ENCODE results near the gene ADGRG4. TPM values are rescaled to one million over a fixed set of nuclear protein-coding genes. Genes with fewer than 3 reads are reported as not detected.

The ADGRG4 gene
- total RNA-seq, 2 donors from 2014 or later = 0.14 to 0.41 TPM

DNA sequence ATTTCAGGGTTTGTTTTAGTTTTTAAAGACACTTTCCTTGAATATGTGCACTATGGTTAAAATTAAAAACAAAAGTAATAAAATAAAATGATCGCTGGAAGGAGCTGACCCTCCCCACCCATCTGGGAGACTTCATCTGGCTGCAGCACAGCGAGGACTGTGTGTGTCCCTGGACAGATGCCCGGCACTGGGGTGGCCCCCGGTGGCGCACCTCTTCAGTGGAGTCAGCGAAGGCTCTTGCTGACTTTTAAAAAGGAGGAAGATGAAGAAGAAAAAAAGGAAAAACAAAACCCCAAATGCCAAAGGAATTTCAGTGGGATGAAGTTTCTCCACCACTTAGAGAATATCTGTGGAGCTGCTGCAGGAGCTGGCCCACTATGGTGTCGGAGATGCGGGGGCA, 5.4 kb upstream of the ADGRG4 start:
- no peak for ATAC-seq (ENCODE audit: insufficient number of reproducible peaks, low FRiP score, low read depth)

DNA sequence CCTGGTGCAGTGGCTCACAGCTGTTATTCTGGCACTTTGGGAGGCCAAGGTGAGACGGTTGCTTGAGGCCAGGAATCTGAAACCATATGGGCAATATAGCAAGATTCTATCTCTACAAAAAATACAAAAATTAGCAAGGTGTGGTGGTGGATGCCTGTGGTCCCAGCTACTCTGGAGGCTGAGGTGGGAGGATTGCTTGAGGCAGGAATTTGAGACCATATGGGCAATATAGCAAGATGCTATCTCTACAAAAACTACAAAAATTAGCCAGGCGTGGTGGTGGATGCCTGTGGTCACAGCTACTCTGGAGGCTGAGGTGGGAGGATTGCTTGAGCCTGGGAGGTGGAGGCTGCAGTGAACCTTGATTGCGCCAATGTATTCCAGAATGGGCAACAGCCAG, 2.3 kb downstream of the ADGRG4 start:
- no peak overlapping the region for H3K4me3 ChIP-seq
- no peaks in the 10 kb centered on the region for H3K27me3 ChIP-seq (replicated peaks; ENCODE audit: insufficient read depth)
- TF ChIP-seq, protein P1, sequence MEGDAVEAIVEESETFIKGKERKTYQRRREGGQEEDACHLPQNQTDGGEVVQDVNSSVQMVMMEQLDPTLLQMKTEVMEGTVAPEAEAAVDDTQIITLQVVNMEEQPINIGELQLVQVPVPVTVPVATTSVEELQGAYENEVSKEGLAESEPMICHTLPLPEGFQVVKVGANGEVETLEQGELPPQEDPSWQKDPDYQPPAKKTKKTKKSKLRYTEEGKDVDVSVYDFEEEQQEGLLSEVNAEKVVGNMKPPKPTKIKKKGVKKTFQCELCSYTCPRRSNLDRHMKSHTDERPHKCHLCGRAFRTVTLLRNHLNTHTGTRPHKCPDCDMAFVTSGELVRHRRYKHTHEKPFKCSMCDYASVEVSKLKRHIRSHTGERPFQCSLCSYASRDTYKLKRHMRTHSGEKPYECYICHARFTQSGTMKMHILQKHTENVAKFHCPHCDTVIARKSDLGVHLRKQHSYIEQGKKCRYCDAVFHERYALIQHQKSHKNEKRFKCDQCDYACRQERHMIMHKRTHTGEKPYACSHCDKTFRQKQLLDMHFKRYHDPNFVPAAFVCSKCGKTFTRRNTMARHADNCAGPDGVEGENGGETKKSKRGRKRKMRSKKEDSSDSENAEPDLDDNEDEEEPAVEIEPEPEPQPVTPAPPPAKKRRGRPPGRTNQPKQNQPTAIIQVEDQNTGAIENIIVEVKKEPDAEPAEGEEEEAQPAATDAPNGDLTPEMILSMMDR (IDR thresholded peaks at IDR 0.05) = no peak
- no peaks in the 10 kb centered on the region for H3K4me1 ChIP-seq (ENCODE audit: control insufficient read depth in 1 of 2, low read depth in 2 of 2)
- ATAC-seq (ENCODE audit: insufficient number of reproducible peaks, low FRiP score, low read depth) (no peak), DNase-seq (ENCODE audit: low spot score) (no peak)
- H3K36me3 ChIP-seq = no peaks in the 10 kb centered on the region
- no peaks in the 10 kb centered on the region for H3K9me3 ChIP-seq
- H3K27ac ChIP-seq = no peak overlapping the region

More for the DNA sequence above, 5.4 kb upstream of the ADGRG4 start:
- TF ChIP-seq, protein P1 (IDR thresholded peaks at IDR 0.05) = no peak
- Histone ChIP-seq H3K36me3 (no peaks in the 10 kb centered on the region), H3K4me1 (ENCODE audit: control insufficient read depth in 1 of 2, low read depth in 2 of 2) (no peaks in the 10 kb centered on the region), H3K9me3 (no peaks in the 10 kb centered on the region), H3K27me3 (replicated peaks; ENCODE audit: insufficient read depth) (no peaks in the 10 kb centered on the region), H3K27ac (no peak overlapping the region), H3K4me3 (no peak overlapping the region)
- no peak for DNase-seq (ENCODE audit: low spot score)

DNA sequence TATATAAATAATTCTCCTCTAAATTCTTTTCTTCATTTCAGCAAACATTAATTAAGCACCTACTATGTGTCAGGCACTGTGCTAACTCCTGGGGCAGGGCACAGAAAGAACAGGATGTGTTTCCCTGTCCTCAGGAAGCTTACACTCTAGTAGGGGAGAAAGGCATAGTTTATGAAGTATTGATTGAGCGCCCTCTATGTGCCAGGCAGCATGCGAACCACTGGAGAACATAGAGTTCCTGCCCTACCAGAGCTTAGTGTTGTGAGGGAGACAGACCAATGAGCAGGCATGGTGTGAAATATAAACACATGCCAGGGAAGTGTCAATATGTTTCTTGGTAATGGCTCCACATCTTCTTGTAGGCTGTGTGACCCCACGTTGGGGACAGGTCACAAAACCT, 3.7 kb downstream of the ADGRG4 start:
- H3K9me3 ChIP-seq = no peaks in the 10 kb centered on the region
- TF ChIP-seq, protein P1 (IDR thresholded peaks at IDR 0.05) = no peak
- no peaks in the 10 kb centered on the region for H3K27me3 ChIP-seq (replicated peaks; ENCODE audit: insufficient read depth)
- no peaks in the 10 kb centered on the region for H3K36me3 ChIP-seq
- H3K4me1 ChIP-seq (ENCODE audit: control insufficient read depth in 1 of 2, low read depth in 2 of 2) = no peaks in the 10 kb centered on the region
- DNase-seq (ENCODE audit: low spot score) (no peak), ATAC-seq (ENCODE audit: insufficient number of reproducible peaks, low FRiP score, low read depth) (no peak)
- no peak overlapping the region for H3K27ac ChIP-seq
- H3K4me3 ChIP-seq = no peak overlapping the region

DNA sequence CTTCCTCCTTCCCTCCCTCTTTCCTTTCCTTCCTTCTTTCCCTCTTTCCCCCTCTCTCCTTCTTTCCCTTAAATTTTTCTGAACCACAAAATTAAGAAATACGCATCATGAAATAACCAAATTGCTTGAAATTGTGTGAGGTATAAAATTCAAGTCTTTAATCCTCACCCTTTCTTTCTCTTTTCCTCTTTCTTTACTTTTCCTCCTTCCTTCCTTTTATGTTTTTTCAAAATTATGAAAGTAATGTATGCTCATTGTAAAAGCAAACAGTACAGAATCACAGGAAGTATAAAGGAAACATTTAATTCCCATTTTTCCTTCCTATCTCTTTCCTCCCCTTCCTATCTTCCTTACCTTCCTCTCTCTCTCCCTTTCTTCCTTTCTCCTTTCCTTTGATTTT, 5.4 kb downstream of the ADGRG4 start:
- H3K9me3 ChIP-seq = no peaks in the 10 kb centered on the region
- DNase-seq (ENCODE audit: low spot score) (no peak), ATAC-seq (ENCODE audit: insufficient number of reproducible peaks, low FRiP score, low read depth) (no peak)
- no peak overlapping the region for H3K27ac ChIP-seq
- H3K27me3 ChIP-seq (replicated peaks; ENCODE audit: insufficient read depth) = no peaks in the 10 kb centered on the region
- H3K4me1 ChIP-seq (ENCODE audit: control insufficient read depth in 1 of 2, low read depth in 2 of 2) = no peaks in the 10 kb centered on the region
- H3K4me3 ChIP-seq = no peak overlapping the region
- no peaks in the 10 kb centered on the region for H3K36me3 ChIP-seq
- TF ChIP-seq, protein P1 (IDR thresholded peaks at IDR 0.05) = no peak

DNA sequence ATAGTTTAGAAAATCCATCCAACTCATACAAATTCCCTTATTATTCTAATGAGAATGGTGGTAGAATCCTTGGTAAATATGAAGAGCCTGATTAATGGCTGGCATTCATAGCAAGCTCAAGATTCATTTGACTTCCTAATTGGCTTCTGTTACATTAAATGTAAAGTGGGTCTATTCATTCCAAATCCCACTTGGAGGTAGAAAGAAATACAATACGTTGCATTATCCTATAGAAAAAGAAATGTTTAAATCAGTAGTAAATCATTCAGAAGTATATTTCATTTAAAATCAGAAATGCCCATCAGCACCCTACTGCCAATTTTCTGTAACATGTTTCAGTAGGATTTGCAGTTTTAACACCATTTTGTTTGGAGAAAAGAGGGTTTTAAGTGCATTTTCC, 6.7 kb downstream of the ADGRG4 start:
- Histone ChIP-seq H3K4me1 (ENCODE audit: control insufficient read depth in 1 of 2, low read depth in 2 of 2) (no peaks in the 10 kb centered on the region), H3K36me3 (no peaks in the 10 kb centered on the region), H3K4me3 (no peak overlapping the region), H3K9me3 (no peaks in the 10 kb centered on the region), H3K27me3 (replicated peaks; ENCODE audit: insufficient read depth) (no peaks in the 10 kb centered on the region), H3K27ac (no peak overlapping the region)
- DNase-seq (ENCODE audit: low spot score) (no peak), ATAC-seq (ENCODE audit: insufficient number of reproducible peaks, low FRiP score, low read depth) (no peak)
- TF ChIP-seq, protein P1 (IDR thresholded peaks at IDR 0.05) = no peak

All from thoracic aorta (tissue), 2 donors.